HL-60/S4 (cell line): ENCODE results near the gene MTR.
"Not testable (repeated sequence)": the region's sequence is repeated elsewhere in the genome, so short reads cannot be mapped to it uniquely, and the experiment has no call there.

ENCODE experiments used
- in situ Hi-C: fragments of 300-500 bp; cut with MboI; formaldehyde crosslinking; loops from 2 replicates; pipeline ENCODE4 v1.14.3; 2022; ENCODE audit warnings: low sequenced_read_pairs

The MTR gene

DNA sequence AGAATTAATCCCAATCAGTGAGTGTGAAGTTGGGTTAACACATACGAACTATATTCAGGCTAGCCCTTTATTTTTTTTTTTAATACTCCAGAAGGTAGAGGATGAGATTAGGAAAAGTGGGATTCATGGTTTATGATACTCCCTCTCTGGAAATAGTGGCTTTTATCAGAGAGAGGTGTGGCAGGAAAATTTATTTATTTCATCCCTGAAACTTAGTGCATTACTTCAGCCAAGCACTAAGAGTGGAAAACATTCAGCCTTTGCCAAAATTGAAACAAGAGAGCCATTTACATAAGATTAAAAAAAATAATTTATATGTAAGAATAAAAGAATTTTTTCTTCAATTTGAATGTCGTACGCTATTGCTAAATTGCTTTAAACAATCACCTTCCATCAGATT lies 35.0 kb downstream of the MTR start:
- in situ Hi-C loops = no loop called here

DNA sequence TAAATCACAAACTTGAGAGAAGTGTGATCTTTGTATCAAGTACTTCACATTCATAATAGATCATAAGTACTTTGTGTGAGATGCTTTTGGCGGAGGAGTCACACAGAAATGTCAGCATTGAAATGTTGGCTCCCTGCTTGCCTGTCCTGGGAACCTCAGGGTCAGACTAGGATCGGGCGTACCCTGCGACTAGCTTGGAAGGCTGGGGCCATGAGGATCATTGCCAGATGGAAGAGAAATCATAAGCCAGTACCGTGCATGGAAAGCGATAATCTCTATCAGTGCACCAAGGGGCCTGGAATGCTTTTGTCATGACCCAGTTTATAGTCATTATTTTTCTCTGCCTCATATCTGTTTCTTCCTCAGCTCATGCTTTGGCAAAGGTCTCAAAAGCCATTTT lies 35.5 kb downstream of the MTR start:
- in situ Hi-C loops = no loop called here

DNA sequence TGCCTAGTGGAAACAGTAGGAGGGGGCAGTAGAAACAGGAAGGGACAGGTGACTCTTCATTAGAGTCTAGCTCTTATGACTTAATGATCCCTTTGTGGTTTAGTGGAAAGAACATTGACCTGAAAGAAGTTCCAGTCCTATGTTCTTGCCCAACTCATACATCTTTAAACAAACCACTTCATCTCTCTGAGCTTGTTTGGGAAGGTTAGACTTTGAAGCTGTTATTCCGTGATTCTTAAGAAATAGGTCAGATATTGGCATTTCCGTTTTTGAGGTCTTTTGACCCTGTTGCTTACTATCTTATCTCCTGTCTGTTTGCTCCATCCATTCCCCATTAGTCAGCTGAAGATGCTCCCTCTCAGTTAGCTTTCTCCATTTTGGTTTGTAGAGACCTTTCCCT lies 38.5 kb downstream of the MTR start:
- in situ Hi-C loops = no loop called here

DNA sequence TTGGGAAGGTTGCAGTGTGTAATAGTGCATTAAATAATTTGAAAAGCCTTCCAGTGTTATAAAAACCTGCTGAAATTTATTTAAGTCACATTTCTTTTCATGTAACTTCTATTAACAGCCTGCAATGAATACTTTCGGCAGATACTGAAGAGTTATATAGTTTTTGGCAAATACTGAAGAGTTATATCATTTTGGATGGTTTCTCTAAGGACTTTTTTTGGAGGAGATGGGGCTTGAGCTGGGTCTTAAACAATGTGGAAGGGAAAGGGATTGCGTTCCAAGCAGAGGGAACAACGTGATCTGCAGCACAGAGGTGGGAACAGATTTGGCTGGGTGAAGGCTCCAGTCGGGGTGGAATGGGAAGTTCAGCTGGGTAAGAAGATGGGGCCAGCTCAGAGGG lies 39.8 kb downstream of the MTR start:
- in situ Hi-C loops = no loop called here

DNA sequence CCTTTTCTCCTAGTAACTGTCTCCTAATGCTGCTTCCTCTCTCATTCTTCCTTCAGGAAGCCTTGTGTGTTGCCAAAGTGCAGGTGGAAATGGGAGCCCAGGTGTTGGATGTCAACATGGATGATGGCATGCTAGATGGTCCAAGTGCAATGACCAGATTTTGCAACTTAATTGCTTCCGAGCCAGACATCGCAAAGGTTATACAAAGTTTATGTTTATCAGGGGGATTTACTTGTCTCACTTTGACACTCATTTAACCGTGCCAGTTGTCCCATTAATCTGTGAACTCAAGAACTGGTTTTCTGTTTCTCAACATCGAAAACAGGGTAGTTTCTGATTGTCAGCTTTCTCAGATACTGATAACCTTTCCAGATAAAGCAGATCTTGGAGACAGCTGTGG lies 40.4 kb downstream of the MTR start:
- in situ Hi-C loops = no loop called here

DNA sequence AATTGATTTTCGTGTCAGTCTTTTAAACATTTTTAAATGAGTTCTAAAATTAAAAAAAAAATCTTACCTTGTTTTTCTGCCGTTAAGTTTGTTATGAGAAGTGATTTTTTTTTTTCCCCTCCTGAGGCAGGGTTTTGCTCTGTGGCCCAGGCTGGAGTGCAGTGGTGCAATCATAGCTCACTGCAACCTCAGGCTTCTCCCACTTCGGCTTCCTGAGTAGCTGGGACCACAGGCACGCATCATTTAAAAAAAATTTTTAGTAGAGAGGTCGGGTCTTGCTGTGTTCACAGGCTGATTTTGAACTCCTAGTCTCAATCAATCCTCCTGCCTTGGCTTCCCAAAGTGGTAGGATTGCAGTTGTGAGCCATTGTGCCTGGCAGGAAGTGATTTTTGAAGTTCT lies 41.1 kb downstream of the MTR start:
- in situ Hi-C loops = no loop called here

DNA sequence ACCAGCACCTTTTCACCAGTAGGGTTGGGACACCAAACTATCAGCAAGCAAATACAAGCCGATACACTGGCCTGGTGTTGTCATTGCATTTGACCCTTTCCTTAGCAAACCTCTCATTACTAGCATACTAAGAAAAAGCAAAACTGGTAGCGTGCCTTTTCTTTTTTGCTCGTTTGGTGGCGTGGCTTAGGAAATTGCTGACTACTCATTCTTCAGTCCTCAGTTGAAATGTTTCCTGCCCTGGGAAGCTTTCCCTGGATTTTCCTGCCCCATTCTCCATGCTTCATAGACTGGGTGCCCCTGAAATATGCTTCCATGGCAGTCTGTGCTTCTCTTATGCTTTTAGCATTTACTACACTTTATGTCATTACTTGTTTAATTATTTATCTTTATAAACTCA lies 42.0 kb downstream of the MTR start:
- in situ Hi-C loops = no loop called here

DNA sequence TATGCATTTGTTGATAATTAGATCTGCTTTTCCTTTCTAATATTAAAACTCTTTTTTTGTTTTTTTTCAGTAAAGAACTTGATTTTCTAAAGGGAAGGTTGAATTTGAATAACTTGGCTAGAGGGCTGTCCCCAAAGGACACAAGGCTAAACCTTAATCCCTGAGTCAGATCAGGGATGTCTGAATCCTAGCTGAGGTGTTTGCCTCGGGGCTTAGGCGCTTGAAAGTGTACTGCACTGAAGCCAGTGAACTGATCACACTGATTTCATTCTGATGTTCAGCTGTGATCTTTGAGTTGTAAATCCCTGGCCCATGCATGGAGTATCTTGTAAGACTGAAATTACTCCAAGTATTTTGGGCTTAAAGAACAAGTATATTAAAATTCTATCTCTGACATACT lies 42.8 kb downstream of the MTR start:
- in situ Hi-C loops = no loop called here

DNA sequence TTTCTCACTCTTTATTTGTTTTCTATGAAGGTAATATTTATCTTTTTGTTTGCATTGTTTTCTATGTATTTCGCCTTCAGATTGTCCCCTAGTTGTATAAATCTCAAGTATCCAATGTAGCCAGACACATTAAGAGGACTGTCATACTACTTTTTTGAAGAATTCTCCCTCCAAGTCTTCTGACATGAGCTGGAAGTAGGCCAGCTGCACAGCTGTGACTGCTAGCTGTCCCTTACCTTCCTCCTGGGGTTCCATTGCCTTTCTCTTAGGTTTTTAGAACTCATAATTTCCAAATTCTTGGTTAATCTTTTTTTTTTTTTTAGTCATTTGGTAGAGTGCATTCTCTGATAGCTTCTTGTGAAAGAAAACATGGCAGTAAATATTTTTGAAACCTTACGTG lies 46.2 kb downstream of the MTR start:
- in situ Hi-C loops = no loop called here

DNA sequence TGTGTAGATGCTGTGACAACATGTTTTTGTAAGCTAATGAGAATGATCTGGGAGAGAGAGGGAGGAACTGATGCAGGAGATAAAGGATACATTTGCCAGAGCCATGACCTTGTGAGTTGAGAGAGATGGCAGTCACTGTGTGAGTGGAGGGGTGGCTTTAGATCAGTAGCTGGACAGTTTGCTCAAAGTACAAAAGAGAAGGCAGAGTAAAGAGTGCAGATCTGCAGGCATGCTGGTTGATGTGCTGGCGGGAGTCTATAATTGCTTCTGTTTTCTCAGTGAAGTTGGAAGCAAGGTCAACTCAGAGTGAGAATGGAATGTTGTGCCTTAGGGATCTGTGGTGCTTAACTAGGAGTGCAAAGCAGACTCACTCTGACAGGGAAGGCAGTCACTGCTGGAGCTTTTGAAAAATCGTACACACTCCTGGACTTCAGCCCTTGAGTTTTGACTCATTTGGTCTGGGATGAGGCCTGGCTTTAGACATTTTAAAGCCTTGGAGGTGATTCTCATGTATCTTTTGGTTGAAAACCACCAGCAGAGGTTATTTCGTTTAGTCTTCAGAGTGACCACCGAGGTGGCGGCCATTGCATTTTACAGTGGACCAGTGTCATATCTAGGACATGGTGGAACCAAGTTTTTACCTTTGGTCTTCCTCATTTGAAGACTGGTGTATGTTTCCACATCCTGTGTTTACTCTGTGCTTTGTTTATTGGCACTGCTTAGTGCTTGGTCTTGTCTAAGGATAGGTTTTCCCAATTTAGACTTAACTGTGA lies 49.6 kb downstream of the MTR start:
- in situ Hi-C loops = no loop called here

DNA sequence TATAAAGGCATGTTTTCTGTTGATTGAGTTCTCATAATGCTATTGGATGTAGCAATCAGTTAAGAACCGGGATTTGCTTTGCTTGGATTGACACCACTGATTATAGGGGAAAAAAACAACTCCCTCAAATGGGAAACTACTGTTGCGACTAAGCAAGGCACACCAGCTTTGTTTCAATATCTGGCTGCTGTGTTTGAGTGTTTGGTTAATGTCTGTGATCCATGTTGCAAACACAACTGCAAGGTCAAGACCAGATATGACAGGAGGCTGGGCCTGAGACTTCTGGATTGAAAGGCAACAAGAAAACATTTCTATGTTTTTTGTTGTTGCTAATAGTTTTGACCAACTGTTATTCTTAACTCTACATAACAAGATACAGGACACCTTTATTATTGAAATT lies 50.7 kb downstream of the MTR start:
- in situ Hi-C loops = no loop called here

DNA sequence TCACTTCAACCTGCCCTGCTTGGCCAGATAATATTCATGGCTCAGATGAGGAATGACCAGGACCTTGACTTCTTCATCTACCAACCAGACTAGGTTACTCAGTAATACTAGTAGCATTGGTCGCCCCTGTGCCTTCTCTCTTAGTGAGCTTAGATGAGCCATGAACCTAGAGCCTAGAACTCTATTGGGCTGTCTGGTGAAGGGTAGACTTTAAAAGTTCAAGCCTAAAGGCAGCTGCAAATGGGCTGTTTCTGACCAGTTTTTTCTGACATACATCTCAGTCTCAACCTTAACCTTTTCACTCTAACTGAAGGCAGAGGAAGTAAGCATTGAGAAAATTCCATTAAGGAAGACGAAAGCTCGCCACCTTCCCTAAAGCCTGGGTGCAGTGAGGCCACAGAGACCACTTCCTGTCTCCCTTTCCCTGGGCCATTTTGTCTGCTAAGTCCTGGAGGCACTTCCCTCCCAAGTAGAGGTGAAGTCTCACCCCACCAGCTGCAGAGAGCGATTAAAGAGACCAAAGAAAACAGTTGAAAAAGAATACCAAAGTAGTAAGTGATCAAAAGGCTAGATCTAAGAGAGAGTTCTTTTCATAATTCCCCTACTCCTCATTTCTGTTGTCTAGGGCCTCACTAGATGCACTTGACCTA lies 53.3 kb downstream of the MTR start:
- in situ Hi-C loops = no loop called here

DNA sequence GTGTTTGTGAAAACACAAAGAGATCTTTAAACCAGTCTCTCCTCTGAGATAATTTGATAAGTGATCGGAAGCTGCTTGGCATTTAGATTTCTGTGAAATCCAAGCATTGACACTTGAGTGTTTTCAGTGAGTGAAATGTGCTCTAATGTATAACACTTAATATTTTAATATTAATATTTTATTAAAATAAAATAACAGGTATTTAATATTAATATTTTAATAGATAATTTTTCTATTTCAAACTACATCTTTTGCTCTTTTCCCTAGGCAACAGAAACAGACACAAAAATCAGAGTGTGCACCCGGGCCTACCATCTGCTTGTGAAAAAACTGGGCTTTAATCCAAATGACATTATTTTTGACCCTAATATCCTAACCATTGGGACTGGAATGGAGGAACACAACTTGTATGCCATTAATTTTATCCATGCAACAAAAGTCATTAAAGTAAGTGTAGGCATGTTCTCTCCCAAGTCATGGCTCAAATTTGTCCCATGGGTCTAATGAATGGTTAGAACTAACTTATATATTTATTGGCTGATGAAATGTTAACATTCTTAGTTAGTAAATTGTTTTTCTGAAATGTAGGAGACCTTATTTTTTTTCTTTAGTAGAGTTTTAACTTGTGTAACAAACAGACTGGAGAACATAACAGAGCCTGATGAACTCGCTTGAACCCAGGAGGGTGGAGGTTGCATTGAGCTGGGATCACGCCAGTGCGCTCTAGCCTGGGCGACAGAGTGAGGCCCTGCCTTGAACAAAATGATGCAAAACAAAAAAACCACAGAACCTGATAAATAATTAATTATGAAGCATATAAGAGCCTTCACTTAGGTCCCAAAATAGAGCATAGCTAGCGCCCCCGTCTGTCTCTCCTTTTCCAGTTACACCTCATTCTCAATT lies 55.2 kb downstream of the MTR start:
- in situ Hi-C loops = no loop called here

DNA sequence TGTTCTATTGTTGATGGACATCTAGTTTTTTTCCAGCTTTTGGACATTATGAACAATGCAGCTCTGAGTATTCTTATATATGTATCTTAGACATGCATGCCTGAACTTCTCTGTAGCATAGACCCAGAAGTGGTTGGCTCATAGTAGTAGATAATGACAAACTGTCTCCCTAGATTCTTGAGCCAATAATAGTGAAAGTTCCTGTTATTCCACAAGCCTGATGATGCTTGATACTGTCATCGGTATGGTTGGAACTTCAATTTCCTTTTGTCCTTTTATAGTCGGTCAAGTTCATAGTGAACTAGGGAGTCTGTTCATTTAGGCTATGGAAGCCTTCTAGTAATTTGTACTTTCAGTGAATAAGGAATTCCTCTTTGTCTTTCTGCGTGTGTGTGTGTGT lies 56.8 kb downstream of the MTR start:
- in situ Hi-C loops = no loop called here

DNA sequence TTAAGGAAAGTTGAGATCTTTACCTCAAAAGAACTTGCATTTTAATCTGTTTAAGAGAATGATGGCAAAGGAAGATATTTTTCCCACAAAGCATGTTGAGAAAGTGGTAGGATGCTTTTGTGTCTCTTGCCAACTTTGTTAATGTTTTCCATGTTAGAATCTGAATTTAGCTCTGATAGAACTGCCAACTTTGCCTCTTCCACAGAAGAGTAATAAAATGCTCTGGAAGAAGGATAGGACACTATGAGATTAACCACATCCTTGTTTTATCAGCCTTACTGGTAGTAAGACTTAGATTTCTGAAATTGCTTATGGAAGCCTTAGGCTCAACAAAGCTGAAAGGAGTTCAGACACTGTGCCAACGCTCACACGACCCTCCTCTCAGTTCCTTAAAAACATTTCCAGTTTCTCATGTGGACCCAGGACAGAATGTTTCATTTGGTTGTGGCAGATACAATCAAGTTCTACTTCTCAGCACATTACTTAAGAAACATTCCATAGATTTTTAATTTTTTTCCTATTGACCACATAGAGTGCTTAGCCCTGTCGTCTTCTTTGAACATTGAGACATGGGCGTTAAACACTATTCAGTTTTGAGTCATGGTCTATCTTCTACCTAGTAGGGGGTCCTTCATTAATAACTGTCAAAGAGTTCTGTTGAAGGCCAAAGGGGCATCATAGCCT lies 59.0 kb downstream of the MTR start:
- in situ Hi-C loops = no loop called here

DNA sequence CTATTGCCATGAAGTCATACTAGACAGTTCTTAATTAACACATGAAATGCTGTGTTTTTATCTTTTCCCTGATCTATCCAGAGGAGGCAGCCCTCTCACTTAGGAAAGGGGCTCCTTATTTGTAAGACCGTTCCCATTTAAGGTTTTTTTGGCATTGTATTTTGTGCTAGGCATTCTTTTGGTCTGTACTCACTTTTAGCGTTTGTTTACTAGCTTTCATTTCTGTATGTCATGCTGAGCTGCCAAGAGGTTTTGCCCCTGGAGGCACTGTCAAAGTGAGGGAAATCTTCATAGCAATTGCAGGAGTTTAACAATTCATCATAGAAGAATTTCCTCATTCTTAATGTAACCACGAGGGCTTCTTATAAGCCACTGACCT lies 59.5 kb downstream of the MTR start:
- in situ Hi-C loops = no loop called here

DNA sequence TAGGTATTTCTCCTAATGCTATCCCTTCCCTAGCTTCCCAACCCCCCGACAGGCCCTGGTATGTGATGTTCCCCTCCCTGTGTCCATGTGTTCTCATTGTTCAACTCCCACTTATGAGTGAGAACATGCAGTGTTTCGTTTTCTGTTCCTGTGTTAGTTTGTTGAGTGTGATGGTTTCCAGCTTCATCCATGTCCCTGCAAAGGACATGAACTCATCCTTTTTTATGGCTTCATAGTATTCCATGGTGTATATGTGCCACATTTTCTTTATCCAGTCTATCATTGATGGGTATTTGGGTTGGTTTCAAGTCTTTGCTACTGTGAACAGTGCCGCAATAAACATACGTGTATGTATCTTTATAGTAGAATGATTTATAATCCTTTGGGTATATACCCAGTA lies 61.6 kb downstream of the MTR start:
- in situ Hi-C loops = not testable (repeated sequence)

DNA sequence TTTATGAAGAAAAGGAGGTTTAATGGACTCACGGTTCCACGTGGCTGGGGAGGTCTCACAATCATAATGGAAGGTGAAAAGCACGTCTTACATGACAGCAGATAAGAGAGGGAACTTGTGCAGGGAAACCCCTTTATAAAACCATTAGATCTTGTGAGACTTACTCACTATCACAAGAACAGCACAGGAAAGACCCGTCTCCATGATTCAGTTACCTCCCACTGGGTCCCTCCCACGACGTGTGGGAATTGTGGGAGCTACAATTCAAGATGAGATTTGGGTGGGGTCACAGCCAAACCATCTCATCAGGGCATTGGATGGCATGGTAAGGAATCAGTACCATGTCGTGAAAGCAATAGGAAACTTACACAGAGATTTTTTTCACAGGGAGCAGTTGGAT lies 63.1 kb downstream of the MTR start:
- in situ Hi-C loops = no loop called here

DNA sequence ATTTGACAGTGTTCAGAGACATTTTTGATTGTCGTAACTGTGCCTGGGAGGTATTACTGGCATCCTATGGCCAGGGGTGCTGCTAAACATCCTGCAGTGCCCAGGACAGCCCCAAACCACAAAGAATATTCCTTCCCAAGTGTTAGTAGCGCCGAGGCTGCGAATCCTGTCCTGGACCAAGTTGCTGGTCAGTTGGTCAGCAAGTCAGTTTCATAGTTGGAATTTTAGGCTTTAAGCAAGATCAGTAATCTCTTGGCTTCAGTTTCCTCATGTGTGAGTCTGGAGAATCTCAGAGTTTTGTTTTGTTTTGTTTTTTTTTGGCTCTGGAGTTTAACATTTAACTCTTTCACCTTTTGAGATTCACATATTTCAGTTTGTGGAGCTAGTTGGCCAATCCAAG lies 65.0 kb downstream of the MTR start:
- in situ Hi-C loops = no loop called here

DNA sequence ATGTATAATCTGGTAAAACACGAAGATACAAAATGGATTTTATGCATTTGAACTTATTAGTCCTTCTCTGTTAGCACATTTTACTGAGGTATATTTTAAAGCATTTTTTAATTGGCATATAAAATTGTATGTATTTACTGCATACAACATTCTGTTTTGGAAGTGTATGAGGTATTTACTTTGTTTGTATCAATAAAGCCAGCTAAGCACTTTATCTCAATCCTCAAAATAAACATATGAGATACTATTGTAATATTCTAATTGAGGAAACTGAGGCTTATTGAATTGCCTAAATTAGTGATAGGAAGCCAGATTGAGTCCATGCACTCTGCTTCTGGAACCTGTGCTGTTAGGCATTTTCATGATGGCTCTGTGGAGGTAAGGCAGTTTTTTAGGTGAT lies 65.6 kb downstream of the MTR start:
- in situ Hi-C loops = no loop called here

DNA sequence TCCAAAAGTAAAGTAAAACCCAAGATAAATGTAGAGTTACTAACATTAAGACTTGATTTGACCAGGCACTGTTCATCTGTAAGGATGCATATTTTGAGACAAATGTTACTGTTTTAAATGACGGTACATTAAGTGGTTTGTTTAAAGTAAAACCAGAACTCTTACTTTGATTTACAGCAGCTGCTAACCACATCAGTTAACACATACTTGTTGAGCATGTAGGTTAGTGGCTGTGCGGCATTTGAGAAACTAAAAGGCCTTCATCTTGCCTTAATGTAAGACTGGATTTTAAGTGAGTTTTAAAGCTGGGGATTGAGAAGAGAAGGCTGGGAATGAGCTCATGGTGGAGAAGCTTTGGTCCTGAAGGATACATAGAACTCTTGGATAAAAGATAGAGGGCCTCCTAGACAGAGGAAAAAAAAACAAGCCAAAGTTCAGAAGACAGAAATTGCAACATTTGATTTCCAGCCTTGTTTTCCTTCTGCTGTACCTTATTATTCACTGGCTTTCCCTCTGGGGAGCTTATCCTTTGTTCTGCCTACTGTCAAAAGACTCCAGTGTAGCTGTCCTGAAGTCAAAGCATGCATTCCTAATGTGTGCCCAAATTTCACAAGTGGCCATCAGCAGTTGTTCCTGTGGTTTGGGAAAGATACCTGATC lies 66.6 kb downstream of the MTR start:
- in situ Hi-C loops = no loop called here
